AG09309 (cell line): ENCODE measurements around the gene ACTG2.
"Not testable (repeated sequence)": the region's sequence is repeated elsewhere in the genome, so short reads cannot be mapped to it uniquely, and the experiment has no call there.

Experiments
- DNase-seq: peaks from one replicate; pipeline ENCODE4 v3.0.0-alpha.2; 2010; ENCODE audit warnings: low read depth
- H3K4me3 ChIP-seq: 2 replicates; pipeline ENCODE4 v1.5.1; 2011; ENCODE audit warnings: mild to moderate bottlenecking, low read depth, low read length, moderate library complexity; ENCODE audit not compliant: control insufficient read depth
- CTCF ChIP-seq: IDR thresholded peaks from 2 replicates; pipeline ENCODE4 v1.5.1; 2011; ENCODE audit warnings: mild to moderate bottlenecking, low read depth, low read length, inconsistent platforms; ENCODE audit not compliant: insufficient read depth, control insufficient read depth; ENCODE audit errors: missing control alignments

The ACTG2 gene

GRCh38 chr2:73897934-73898333 is 5.1 kb downstream of the ACTG2 start:
- no peak for TF ChIP-seq CTCF
- no peak overlapping the region for H3K4me3 ChIP-seq
- DNase-seq, result no peak

GRCh38 chr2:73899801-73900336 is 7.1 kb downstream of the ACTG2 start:
- no peak for DNase-seq
- no peak for TF ChIP-seq CTCF
- no peak overlapping the region for H3K4me3 ChIP-seq

DNA sequence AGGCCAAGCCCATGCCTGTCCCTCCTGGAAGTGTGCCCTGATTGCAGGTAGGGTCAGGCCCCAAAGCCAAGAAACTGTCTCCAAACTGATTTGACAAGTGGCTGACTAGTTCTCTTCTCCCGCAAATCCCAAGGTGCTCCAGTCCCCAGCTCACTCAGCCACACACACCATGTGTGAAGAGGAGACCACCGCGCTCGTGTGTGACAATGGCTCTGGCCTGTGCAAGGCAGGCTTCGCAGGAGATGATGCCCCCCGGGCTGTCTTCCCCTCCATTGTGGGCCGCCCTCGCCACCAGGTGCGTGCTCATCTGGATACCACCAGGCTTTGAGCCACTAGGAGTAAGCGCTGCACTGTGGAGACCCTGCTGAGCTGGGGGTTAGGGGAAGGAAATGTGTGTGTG is 8.3 kb downstream of the ACTG2 start:
- TF ChIP-seq CTCF, result no peak
- no peak for DNase-seq
- H3K4me3 ChIP-seq, result no peak overlapping the region

GRCh38 chr2:73902284-73902683 is 9.5 kb downstream of the ACTG2 start:
- no peak for TF ChIP-seq CTCF
- no peak for DNase-seq
- no peak overlapping the region for H3K4me3 ChIP-seq

DNA sequence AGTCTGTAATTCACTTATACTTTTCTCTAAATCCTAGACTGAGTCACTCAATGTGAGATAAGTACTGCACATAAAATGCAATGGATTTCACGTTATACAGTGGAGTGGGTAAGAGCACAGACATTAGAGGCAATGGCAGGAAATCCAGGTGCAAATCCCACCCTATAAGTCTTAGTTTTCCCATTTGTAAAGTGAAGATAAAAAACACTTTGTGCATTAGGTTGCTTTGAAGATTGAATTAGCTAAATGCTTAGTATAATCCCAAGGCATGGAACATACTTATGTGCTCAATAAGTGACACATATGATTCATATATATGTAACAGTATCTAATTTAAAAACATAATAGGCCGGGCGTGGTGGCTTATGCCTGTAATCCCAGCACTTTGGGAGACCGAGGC is 10.5 kb downstream of the ACTG2 start:
- DNase-seq, result no peak
- no peak overlapping the region for H3K4me3 ChIP-seq
- TF ChIP-seq CTCF, result no peak

GRCh38 chr2:73903949-73904613 is 11.3 kb downstream of the ACTG2 start:
- DNase-seq, H3K4me3 ChIP-seq: not testable (repeated sequence)

- TF ChIP-seq CTCF, result no peak
- no peak overlapping the region for H3K4me3 ChIP-seq
- no peak for DNase-seq
Observed at GRCh38 chr2:73904952-73905351, 12.1 kb downstream of the ACTG2 start.
